H9 (cell line): ENCODE results near the gene BSN. TPM values are rescaled to one million over a fixed set of nuclear protein-coding genes. Genes with fewer than 3 reads are reported as not detected.

Source experiments
- DNase-seq: peaks from one replicate; pipeline ENCODE4 v3.0.0-alpha.2; 2017
- H2AFZ ChIP-seq: one replicate; pipeline ENCODE4 v1.6.1; 2013; ENCODE audit warnings: mild to moderate bottlenecking, low read length, control low read depth, moderate library complexity
- H2AK5ac ChIP-seq: 2 replicates; pipeline ENCODE4 v1.6.1; 2013; ENCODE audit warnings: low read length, control low read depth, mixed read lengths; ENCODE audit not compliant: insufficient read length
- H2BK120ac ChIP-seq: one replicate; pipeline ENCODE4 v1.6.1; 2013; ENCODE audit warnings: low read depth, mild to moderate bottlenecking, low read length, control low read depth, inconsistent platforms; ENCODE audit not compliant: poor library complexity, severe bottlenecking
- H2BK12ac ChIP-seq: 2 replicates; pipeline ENCODE4 v1.6.1; 2013; ENCODE audit warnings: low read length, control low read depth, mixed read lengths, low read depth; ENCODE audit not compliant: insufficient read length
- H2BK15ac ChIP-seq: 2 replicates; pipeline ENCODE4 v1.6.1; 2013; ENCODE audit warnings: low read depth, low read length, control low read depth
- H2BK20ac ChIP-seq: one replicate; pipeline ENCODE4 v1.6.1; 2013; ENCODE audit warnings: low read depth, mild to moderate bottlenecking, low read length, control low read depth, inconsistent platforms; ENCODE audit not compliant: poor library complexity, severe bottlenecking
- H2BK5ac ChIP-seq: 2 replicates; pipeline ENCODE4 v1.6.1; 2013; ENCODE audit warnings: low read length, control low read depth, mixed read lengths; ENCODE audit not compliant: insufficient read length
- H3K14ac ChIP-seq: 2 replicates; pipeline ENCODE4 v1.6.1; 2013; ENCODE audit warnings: low read length, control low read depth; ENCODE audit not compliant: insufficient read depth
- H3K18ac ChIP-seq: 2 replicates; pipeline ENCODE4 v1.6.1; 2013; ENCODE audit warnings: low read depth, mild to moderate bottlenecking, mixed read lengths, low read length, control low read depth; ENCODE audit not compliant: insufficient read length
- H3K23ac ChIP-seq: 2 replicates; pipeline ENCODE4 v1.6.1; 2013; ENCODE audit warnings: low read length, control low read depth, mixed read lengths, low read depth; ENCODE audit not compliant: insufficient read length
- H3K23me2 ChIP-seq: 2 replicates; pipeline ENCODE4 v1.6.1; 2013; ENCODE audit warnings: low read depth, mild to moderate bottlenecking, mixed read lengths, low read length, control low read depth; ENCODE audit not compliant: insufficient read length, poor library complexity, severe bottlenecking
- H3K27ac ChIP-seq: 2 replicates; pipeline ENCODE4 v1.5.1; 2013; ENCODE audit warnings: low read length, control low read depth, mixed read lengths, low read depth; ENCODE audit not compliant: insufficient read length
- H3K27me3 ChIP-seq: 2 replicates; pipeline ENCODE4 v1.6.1; 2013; ENCODE audit warnings: low read length, control low read depth, inconsistent platforms; ENCODE audit not compliant: insufficient read depth
- H3K4ac ChIP-seq: 2 replicates; pipeline ENCODE4 v1.6.1; 2013; ENCODE audit warnings: low read depth, mild to moderate bottlenecking, control low read depth, inconsistent platforms, low read length, moderate library complexity
- H3K4me1 ChIP-seq: 2 replicates; pipeline ENCODE4 v1.6.1; 2013; ENCODE audit warnings: low read length, control low read depth, inconsistent platforms; ENCODE audit not compliant: insufficient read depth
- H3K4me2 ChIP-seq: 2 replicates; pipeline ENCODE4 v1.6.1; 2013; ENCODE audit warnings: low read length, control low read depth, mixed read lengths; ENCODE audit not compliant: insufficient read length, insufficient read depth
- H3K56ac ChIP-seq: 2 replicates; pipeline ENCODE4 v1.6.1; 2013; ENCODE audit warnings: low read depth, mild to moderate bottlenecking, mixed read lengths, low read length, control low read depth; ENCODE audit not compliant: insufficient read length
- H3K79me1 ChIP-seq: 2 replicates; pipeline ENCODE4 v1.6.1; 2013; ENCODE audit warnings: low read depth, mild to moderate bottlenecking, moderate library complexity, low read length, control low read depth, inconsistent platforms; ENCODE audit not compliant: insufficient read depth, poor library complexity, severe bottlenecking
- H3K79me2 ChIP-seq: 2 replicates; pipeline ENCODE4 v1.6.1; 2013; ENCODE audit warnings: low read length, control low read depth, inconsistent platforms; ENCODE audit not compliant: insufficient read depth
- H3K9ac ChIP-seq: 2 replicates; pipeline ENCODE4 v1.6.1; 2013; ENCODE audit warnings: low read length, control low read depth, mixed read lengths; ENCODE audit not compliant: insufficient read length; ENCODE audit errors: extremely low read depth
- H3K9me3 ChIP-seq: one replicate; pipeline ENCODE4 v1.6.1; 2013; ENCODE audit warnings: low read depth, low read length, inconsistent platforms; ENCODE audit not compliant: control insufficient read depth
- H3T11ph ChIP-seq: one replicate; pipeline ENCODE4 v1.6.1; 2013; ENCODE audit warnings: mild to moderate bottlenecking, low read length, control low read depth, inconsistent platforms
- H4K20me1 ChIP-seq: one replicate; pipeline ENCODE4 v1.6.1; 2013; ENCODE audit not compliant: control insufficient read depth, insufficient read length, insufficient read depth
- H4K5ac ChIP-seq: 2 replicates; pipeline ENCODE4 v1.6.1; 2013; ENCODE audit warnings: low read depth, mild to moderate bottlenecking, mixed read lengths, low read length, control low read depth; ENCODE audit not compliant: insufficient read length
- H4K8ac ChIP-seq: replicated peaks from 2 replicates; pipeline ENCODE4 v1.6.1; 2013; ENCODE audit warnings: low read length, control low read depth, mixed read lengths, low read depth; ENCODE audit not compliant: insufficient read length
- H4K91ac ChIP-seq: 2 replicates; pipeline ENCODE4 v1.6.1; 2013; ENCODE audit warnings: low read depth, mild to moderate bottlenecking, moderate library complexity, mixed read lengths, low read length, control low read depth; ENCODE audit not compliant: insufficient read length
- H3K27ac Mint-ChIP-seq, 3 experiments: 2 replicates in 2 of 3; 3 replicates in 1 of 3; pipeline ENCODE4 v1.8.0; 2020 to 2021; ENCODE audit warnings: mixed read lengths in 3 of 3, mild to moderate bottlenecking in 1 of 3, moderate library complexity in 1 of 3
- H3K27me3 Mint-ChIP-seq: 2 replicates; pipeline ENCODE4 v1.8.0; 2021; ENCODE audit warnings: low read depth, mild to moderate bottlenecking, moderate library complexity, mixed read lengths
- H3K36me3 Mint-ChIP-seq, 3 experiments: 2 replicates in 2 of 3; 3 replicates in 1 of 3; pipeline ENCODE4 v1.8.0; 2020 to 2021; ENCODE audit warnings: low read depth in 3 of 3, mixed read lengths in 3 of 3; ENCODE audit not compliant: insufficient read depth in 1 of 3
- H3K4me1 Mint-ChIP-seq, 2 experiments: 2 replicates each; pipeline ENCODE4 v1.8.0; 2020; ENCODE audit warnings: mixed read lengths in 2 of 2
- H3K4me3 Mint-ChIP-seq, 2 experiments: 2 replicates in 1 of 2; 3 replicates in 1 of 2; pipeline ENCODE4 v1.8.0; 2020 to 2021; ENCODE audit warnings: mild to moderate bottlenecking in 2 of 2, mixed read lengths in 2 of 2, moderate library complexity in 1 of 2
- H3K9me3 Mint-ChIP-seq, 2 experiments: 2 replicates in 1 of 2; 3 replicates in 1 of 2; pipeline ENCODE4 v1.8.0; 2020; ENCODE audit warnings: mild to moderate bottlenecking in 2 of 2, mixed read lengths in 2 of 2, moderate library complexity in 1 of 2
- WGBS: extraction: QIAGEN DNeasy Blood & Tissue Kit; methylation state at CpG from one replicate; pipeline ENCODE4 v1.1.7; 2013; ENCODE audit warnings: missing lambda C conversion rate, low lambda C conversion rate, mixed read lengths; ENCODE audit not compliant: insufficient read length; ENCODE audit errors: extremely low coverage; 5-methylcytosine and 5-hydroxymethylcytosine counted together
- total RNA-seq: library from RNA; stranded (reverse); gene quantifications from 2 replicates; pipeline ENCODE4 v1.2.1, GENCODE V29; 2021
- TF ChIP-seq, protein P1 (sequence below): fragments of 200-600 bp; sonication (generic); conservative IDR thresholded peaks from 3 replicates; pipeline ENCODE4 v1.8.0; 2021; ENCODE audit warnings: antibody characterized with exemption, mild to moderate bottlenecking

The BSN gene
- total RNA-seq, 1 experiment from 2014 or later = 2.4 TPM

DNA sequence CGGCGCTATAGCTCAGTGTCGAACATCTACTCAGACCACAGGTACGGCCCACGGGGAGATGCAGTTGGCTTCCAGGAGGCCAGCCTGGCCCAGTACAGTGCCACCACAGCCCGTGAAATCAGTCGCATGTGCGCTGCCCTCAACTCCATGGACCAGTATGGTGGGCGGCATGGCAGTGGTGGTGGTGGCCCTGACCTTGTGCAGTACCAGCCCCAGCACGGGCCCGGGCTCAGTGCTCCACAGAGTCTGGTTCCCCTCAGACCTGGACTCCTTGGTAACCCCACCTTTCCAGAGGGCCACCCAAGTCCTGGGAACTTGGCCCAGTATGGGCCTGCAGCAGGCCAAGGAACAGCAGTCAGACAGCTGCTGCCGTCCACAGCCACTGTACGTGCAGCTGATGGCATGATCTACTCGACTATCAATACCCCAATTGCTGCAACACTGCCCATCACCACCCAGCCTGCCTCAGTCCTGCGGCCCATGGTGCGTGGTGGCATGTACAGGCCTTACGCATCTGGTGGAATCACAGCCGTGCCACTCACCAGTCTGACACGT is 101.5 kb downstream of the BSN start:
- no peak overlapping the region for H2AK5ac ChIP-seq

More for the DNA sequence above, 101.5 kb downstream of the BSN start:
- Histone ChIP-seq H3K14ac (no peak overlapping the region), H3K79me1 (no peaks in the 10 kb centered on the region), H3K9ac (no peak overlapping the region), H2BK5ac (no peak overlapping the region), H3K4me1 (no peaks in the 10 kb centered on the region), H3K9me3 (no peaks in the 10 kb centered on the region), H4K20me1 (no peaks in the 10 kb centered on the region), H2BK12ac (no peak overlapping the region), H4K8ac (no peak overlapping the region), H2AFZ (no peak overlapping the region), H2BK120ac (no peak overlapping the region), H2BK20ac (no peak overlapping the region), H3K4me2 (no peak overlapping the region), H4K91ac (no peak overlapping the region), H4K5ac (no peak overlapping the region), H3K23me2 (no peaks in the 10 kb centered on the region), H3K27ac (no peak overlapping the region), H3K56ac (no peak overlapping the region), H3K23ac (no peak overlapping the region), H2BK15ac (no peak overlapping the region), H3K27me3 (no peaks in the 10 kb centered on the region), H3K18ac (no peak overlapping the region), H3T11ph (no peak overlapping the region), H3K79me2 (no peaks in the 10 kb centered on the region), H3K4ac (no peak overlapping the region)
- H3K36me3 Mint-ChIP-seq = no peaks in the 10 kb centered on the region; a peak in 1 of 7 replicates
- H3K4me3 Mint-ChIP-seq = no peak overlapping the region
- H3K27me3 Mint-ChIP-seq = no peaks in the 10 kb centered on the region
- no peaks in the 10 kb centered on the region for H3K9me3 Mint-ChIP-seq
- H3K4me1 Mint-ChIP-seq = no peaks in the 10 kb centered on the region
- no CpG with 5 or more reads among the region's 19 CpGs for WGBS
- TF ChIP-seq, protein P1, sequence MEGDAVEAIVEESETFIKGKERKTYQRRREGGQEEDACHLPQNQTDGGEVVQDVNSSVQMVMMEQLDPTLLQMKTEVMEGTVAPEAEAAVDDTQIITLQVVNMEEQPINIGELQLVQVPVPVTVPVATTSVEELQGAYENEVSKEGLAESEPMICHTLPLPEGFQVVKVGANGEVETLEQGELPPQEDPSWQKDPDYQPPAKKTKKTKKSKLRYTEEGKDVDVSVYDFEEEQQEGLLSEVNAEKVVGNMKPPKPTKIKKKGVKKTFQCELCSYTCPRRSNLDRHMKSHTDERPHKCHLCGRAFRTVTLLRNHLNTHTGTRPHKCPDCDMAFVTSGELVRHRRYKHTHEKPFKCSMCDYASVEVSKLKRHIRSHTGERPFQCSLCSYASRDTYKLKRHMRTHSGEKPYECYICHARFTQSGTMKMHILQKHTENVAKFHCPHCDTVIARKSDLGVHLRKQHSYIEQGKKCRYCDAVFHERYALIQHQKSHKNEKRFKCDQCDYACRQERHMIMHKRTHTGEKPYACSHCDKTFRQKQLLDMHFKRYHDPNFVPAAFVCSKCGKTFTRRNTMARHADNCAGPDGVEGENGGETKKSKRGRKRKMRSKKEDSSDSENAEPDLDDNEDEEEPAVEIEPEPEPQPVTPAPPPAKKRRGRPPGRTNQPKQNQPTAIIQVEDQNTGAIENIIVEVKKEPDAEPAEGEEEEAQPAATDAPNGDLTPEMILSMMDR = no peak
- H3K27ac Mint-ChIP-seq = 0 out of 7 replicates have a peak overlapping the region, but pooled peaks of 1 of the 3 experiments have one; percentile 77
- no peak for DNase-seq
